ENCODE data around the gene EAF1.
A peak's percentile ranks its signal among the peaks of the same experiment; 100 is the strongest.
"Not testable (repeated sequence)": the region's sequence is repeated elsewhere in the genome, so short reads cannot be mapped to it uniquely, and the experiment has no call there.

The EAF1 gene

GRCh38 chr3:15453501-15453900, 26.1 kb downstream of the EAF1 start:
- DNase-seq: no peak

- no peak for DNase-seq
These were observed 26.7 kb downstream of the EAF1 start for GRCh38 chr3:15453991-15454625.

- no peak for DNase-seq
These were observed 27.6 kb downstream of the EAF1 start for GRCh38 chr3:15454965-15455364.

- no peak for DNase-seq
These were observed 28.4 kb downstream of the EAF1 start for GRCh38 chr3:15455756-15456155.

- DNase-seq: no peak
These were observed 28.9 kb downstream of the EAF1 start for GRCh38 chr3:15456321-15456720.

GRCh38 chr3:15456915-15457314, 29.5 kb downstream of the EAF1 start:
- DNase-seq: not testable (repeated sequence)

- no peak for DNase-seq
These were observed 30.9 kb downstream of the EAF1 start for GRCh38 chr3:15458212-15458780.

- DNase-seq: peak; percentile 23
These were observed 33.6 kb downstream of the EAF1 start for GRCh38 chr3:15460891-15461531.

GRCh38 chr3:15462451-15462850, 35.1 kb downstream of the EAF1 start:
- DNase-seq: no peak

GRCh38 chr3:15465876-15466585, 38.6 kb downstream of the EAF1 start:
- DNase-seq: no peak

GRCh38 chr3:15467227-15468181, 40.1 kb downstream of the EAF1 start:
- DNase-seq: peak; percentile 7

GRCh38 chr3:15470261-15470660, 42.9 kb downstream of the EAF1 start:
- DNase-seq: no peak

GRCh38 chr3:15470849-15471248, 43.5 kb downstream of the EAF1 start:
- DNase-seq: no peak

- DNase-seq: no peak
These were observed 44.5 kb downstream of the EAF1 start for GRCh38 chr3:15471861-15472260.

- DNase-seq: no peak
These were observed 47.8 kb downstream of the EAF1 start for GRCh38 chr3:15475161-15475560.

GRCh38 chr3:15476378-15476777, 49.0 kb downstream of the EAF1 start:
- DNase-seq: no peak

- no peak for DNase-seq
These were observed 50.7 kb downstream of the EAF1 start for GRCh38 chr3:15477951-15478639.

- DNase-seq: no peak
These were observed 51.2 kb downstream of the EAF1 start for GRCh38 chr3:15478640-15478979.

- no peak for DNase-seq
These were observed 52.2 kb downstream of the EAF1 start for GRCh38 chr3:15479400-15480224.

GRCh38 chr3:15484551-15484950, 57.2 kb downstream of the EAF1 start:
- DNase-seq: not testable (repeated sequence)

GRCh38 chr3:15486020-15486419, 58.6 kb downstream of the EAF1 start:
- DNase-seq: no peak
